K562 (cell line): ENCODE results near the gene LCN12. TPM values are rescaled to one million over a fixed set of nuclear protein-coding genes. Genes with fewer than 3 reads are reported as not detected.
A peak's percentile ranks its signal among the peaks of the same experiment; 100 is the strongest.

Experiments
- ATAC-seq: fragments of 200-7000 bp; cut with Tn5 transposase; 3 replicates; pipeline ENCODE4 v1.9.1; 2020; ENCODE audit warnings: moderate library complexity
- BruUV-seq: library from RNA; stranded (reverse); fragments of 400-500 nt; replicated peaks from 2 replicates; lab custom pipeline; 2021; lab: Mats Ljungman, UMichigan
- CTCF ChIA-PET: fragments of 300-600 bp; formaldehyde crosslinking; extraction: SDS; loops from one replicate; lab custom pipeline; 2021; ENCODE audit warnings: low intra/inter-chr PET ratio; lab: Yijun Ruan, JAX
- POLR2A ChIA-PET: fragments of 300-600, 350-650 bp; sonication (Branson Sonifier 250); formaldehyde crosslinking; extraction: SDS; loops from one replicate; lab custom pipeline; 2021; ENCODE audit warnings: antibody characterized with exemption, inconsistent platforms; lab: Yijun Ruan, JAX
- DNase-seq, 4 experiments: peaks; one replicate each; pipeline versions ENCODE4 v3.0.0 to v3.0.0-alpha.2; 2011 to 2018; ENCODE audit warnings: low spot score in 3 of 4, mixed read lengths in 3 of 4; ENCODE audit errors: extremely low read depth in 1 of 4
- FAIRE-seq: peaks from 2 replicates; lab custom pipeline; 2011; peaks lifted over from hg19 to GRCh38; lab: Jason Lieb, UNC
- H2AFZ ChIP-seq: 2 replicates; pipeline ENCODE4 v1.6.0; 2011; ENCODE audit warnings: low read depth, low read length, control low read depth, inconsistent platforms
- H3K27ac ChIP-seq: fragments of 200-600 bp; 3 replicates; pipeline ENCODE4 v1.8.0; 2011; ENCODE audit warnings: low read depth, mild to moderate bottlenecking, control low read depth, inconsistent platforms, low read length, moderate library complexity, mixed read lengths; ENCODE audit errors: extremely low read depth
- H3K27me3 ChIP-seq, 2 experiments: fragments of 300-600 bp in 1 of 2; 2 replicates in 1 of 2; 3 replicates in 1 of 2; pipeline versions ENCODE4 v1.6.0 to v1.8.0; 2011; ENCODE audit warnings: inconsistent platforms in 2 of 2, low read length in 2 of 2, mild to moderate bottlenecking in 1 of 2, mixed read lengths in 1 of 2, moderate library complexity in 1 of 2; ENCODE audit not compliant: control insufficient read depth in 2 of 2, insufficient read depth in 2 of 2
- H3K36me3 ChIP-seq: fragments of 300-600 bp; 3 replicates; pipeline ENCODE4 v1.8.0; 2011; ENCODE audit warnings: mild to moderate bottlenecking, low read length, inconsistent platforms; ENCODE audit not compliant: control insufficient read depth, insufficient read depth
- H3K4me1 ChIP-seq, 2 experiments: fragments of 200-600 bp in 1 of 2; replicated peaks in 1 of 2; 2 replicates in 1 of 2; 3 replicates in 1 of 2; pipeline versions ENCODE4 v1.5.1 to v1.8.0; 2011; ENCODE audit warnings: inconsistent platforms in 2 of 2, low read length in 2 of 2, mild to moderate bottlenecking in 1 of 2, mixed read lengths in 1 of 2, moderate library complexity in 1 of 2; ENCODE audit not compliant: control insufficient read depth in 2 of 2, insufficient read depth in 2 of 2
- H3K4me2 ChIP-seq: 2 replicates; pipeline ENCODE4 v1.6.1; 2011; ENCODE audit warnings: low read length, control low read depth, inconsistent platforms, mixed read lengths; ENCODE audit not compliant: insufficient read depth
- H3K4me3 ChIP-seq: fragments of 200-600 bp; sonication (generic), shearing (Covaris generic); 2 replicates; pipeline ENCODE4 v1.5.1; 2016; ENCODE audit warnings: control low read depth, inconsistent platforms
- H3K79me2 ChIP-seq: fragments of 200-600 bp; 3 replicates; pipeline ENCODE4 v1.8.0; 2011; ENCODE audit warnings: low read length, inconsistent platforms; ENCODE audit not compliant: control insufficient read depth, insufficient read depth
- H3K9ac ChIP-seq, 2 experiments: 2 replicates each; pipeline versions ENCODE4 v1.6.0 to v1.6.1; 2011; ENCODE audit warnings: low read depth in 2 of 2, low read length in 2 of 2, control low read depth in 1 of 2, inconsistent platforms in 1 of 2, mild to moderate bottlenecking in 1 of 2, mixed read lengths in 1 of 2; ENCODE audit not compliant: insufficient read depth in 1 of 2
- H3K9me1 ChIP-seq: one replicate; pipeline ENCODE4 v1.6.0; 2011; ENCODE audit warnings: inconsistent platforms, mild to moderate bottlenecking, low read length, moderate library complexity; ENCODE audit not compliant: control insufficient read depth, insufficient read depth
- H3K9me3 ChIP-seq: replicated peaks from 2 replicates; pipeline ENCODE4 v1.5.1; 2011; ENCODE audit warnings: low read depth, low read length, inconsistent platforms; ENCODE audit not compliant: control insufficient read depth, insufficient read depth
- H4K20me1 ChIP-seq: replicated peaks from 2 replicates; pipeline ENCODE4 v1.6.1; 2011; ENCODE audit warnings: low read length, inconsistent platforms, mixed read lengths; ENCODE audit not compliant: control insufficient read depth, insufficient read depth
- ATF3 ChIP-seq, 2 experiments: fragments of 450-650 bp in 1 of 2; sonication (generic) in 1 of 2; formaldehyde crosslinking in 1 of 2; IDR thresholded peaks in 1 of 2; conservative IDR thresholded peaks in 1 of 2; 2 replicates each; pipeline versions ENCODE4 v1.6.1 to v1.8.1; 2016 to 2023; ENCODE audit warnings: mild to moderate bottlenecking in 2 of 2, moderate library complexity in 2 of 2, inconsistent platforms in 1 of 2, missing genetic modification reagents in 1 of 2
- CBX1 ChIP-seq: sonication (generic); IDR thresholded peaks from 2 replicates; pipeline ENCODE4 v1.6.1; 2016; ENCODE audit warnings: antibody characterized with exemption, low read depth, mild to moderate bottlenecking
- ESRRA ChIP-seq: fragments of 450-650 bp; IDR thresholded peaks from 2 replicates; pipeline ENCODE4 v1.6.1; 2014; ENCODE audit warnings: low read depth, mild to moderate bottlenecking, moderate library complexity, borderline replicate concordance
- FOXK2 ChIP-seq, 2 experiments: fragments of 450-650 bp; IDR thresholded peaks in 1 of 2; conservative IDR thresholded peaks in 1 of 2; 2 replicates each; pipeline ENCODE4 v1.6.1; 2016; ENCODE audit warnings: low read depth in 2 of 2, mild to moderate bottlenecking in 1 of 2
- MYNN ChIP-seq, 2 experiments: sonication (generic); formaldehyde crosslinking in 1 of 2; IDR thresholded peaks; 2 replicates each; pipeline versions ENCODE4 v1.5.0 to v1.6.1; 2016 to 2020; ENCODE audit warnings: antibody characterized with exemption in 1 of 2, missing genetic modification reagents in 1 of 2
- NFIC ChIP-seq: fragments of 450-650 bp; IDR thresholded peaks from 2 replicates; pipeline ENCODE4 v1.6.1; 2017; ENCODE audit warnings: mild to moderate bottlenecking, inconsistent platforms
- NFYB ChIP-seq: IDR thresholded peaks from 2 replicates; pipeline ENCODE4 v1.6.1; 2011; ENCODE audit warnings: mild to moderate bottlenecking, moderate library complexity; ENCODE audit not compliant: insufficient read length; ENCODE audit errors: extremely low read depth
- RBM39 ChIP-seq: fragments of 200-400 bp; formaldehyde crosslinking; optimal IDR thresholded peaks from 2 replicates; pipeline ENCODE3; 2018; ENCODE audit warnings: low read depth, low read length
- SMAD1 ChIP-seq: fragments of 150-350 bp; IDR thresholded peaks from 2 replicates; pipeline ENCODE4 v1.6.1; 2014; ENCODE audit warnings: low read length, low read depth; ENCODE audit not compliant: partially characterized antibody
- SMARCA4 ChIP-seq: fragments of 450-650 bp; IDR thresholded peaks from 2 replicates; pipeline ENCODE4 v1.6.1; 2016
- ZBTB7A ChIP-seq: IDR thresholded peaks from 2 replicates; pipeline ENCODE4 v1.6.1; 2011; ENCODE audit warnings: low read depth, mild to moderate bottlenecking, low read length, moderate library complexity, borderline replicate concordance; ENCODE audit not compliant: control insufficient read depth
- ZFP36 ChIP-seq: fragments of 150-350 bp; IDR thresholded peaks from 2 replicates; pipeline ENCODE4 v1.6.1; 2018; ENCODE audit warnings: low read length, low read depth; ENCODE audit not compliant: partially characterized antibody
- ZFP91 ChIP-seq: sonication (generic); formaldehyde crosslinking; IDR thresholded peaks from 2 replicates; pipeline ENCODE4 v1.8.0; 2022; ENCODE audit warnings: mild to moderate bottlenecking, missing genetic modification reagents
- ZNF347 ChIP-seq: fragments of 450-650 bp; formaldehyde crosslinking; IDR thresholded peaks from 2 replicates; pipeline ENCODE4 v1.4.0; 2020; ENCODE audit warnings: low read depth, mild to moderate bottlenecking, moderate library complexity
- ZNF561 ChIP-seq: fragments of 450-650 bp; formaldehyde crosslinking; conservative IDR thresholded peaks from 2 replicates; pipeline ENCODE4 v1.4.0; 2020; ENCODE audit warnings: mild to moderate bottlenecking, moderate library complexity
- ZNF644 ChIP-seq: fragments of 200-800 bp; sonication (Bioruptor generic); IDR thresholded peaks from 2 replicates; pipeline ENCODE4 v1.6.1; 2016; ENCODE audit warnings: low read depth, missing genetic modification characterization, missing compliant biosample characterization
- ZSCAN29 ChIP-seq: fragments of 450-650 bp; IDR thresholded peaks from 2 replicates; pipeline ENCODE4 v1.6.1; 2017
- WGBS: fragments of 100-300 bp; shearing (Covaris generic); methylation state at CpG from one replicate; pipeline ENCODE4 v1.1.6; 2016; ENCODE audit warnings: low coverage, mixed read lengths; ENCODE audit not compliant: insufficient coverage; ENCODE audit errors: missing lambda C conversion rate; 5-methylcytosine and 5-hydroxymethylcytosine counted together
- in situ Hi-C: fragments of 300-500 bp; cut with MboI; formaldehyde crosslinking; loops from 4 replicates; pipeline ENCODE4 v1.15.0; 2018; ENCODE audit warnings: inconsistent platforms, mixed read lengths
- intact Hi-C: fragments of 100-400 bp; cut with micrococcal nuclease; formaldehyde crosslinking; loops from 2 replicates; pipeline ENCODE4 v1.14.2; 2022
- polyA plus RNA-seq, 8 experiments: library from polyadenylated mRNA; depleted of rRNA in 4 of 8; stranded (reverse) in 5 of 8; unstranded in 3 of 8; fragments of >200 nt; fragmentation: Nextera tagmentation in 2 of 8; fragmentation: Illumina TruSeq in 1 of 8; extraction: Ambion mirVana in 2 of 8; extraction: Trizol in 1 of 8; gene quantifications; 2 replicates each; pipeline versions ENCODE4 v1.2.1 to v1.2.3, GENCODE V29; 2011 to 2014; ENCODE audit warnings: inconsistent platforms in 1 of 8, missing spikeins in 1 of 8
- total RNA-seq, 7 experiments: library from RNA; depleted of rRNA in 6 of 7; stranded (reverse); fragments of >200 nt in 6 of 7; fragmentation: Illumina TruSeq in 2 of 7; extraction: Trizol in 2 of 7; gene quantifications; 2 replicates each; pipeline versions ENCODE4 v1.2.1 to v1.2.3, GENCODE V29; 2011 to 2021; ENCODE audit warnings: low replicate concordance in 1 of 7

Gene LCN12
- total and polyA plus RNA-seq, 9 of the 15 experiments (the other 6 are each of a cell fraction or from before 2014, with no cell fraction given), result 0.05 TPM; not detected in 8

- in situ Hi-C loops (no loop called here), intact Hi-C loops (no loop called here)
- H3K27ac ChIP-seq, result peak overlapping the region; percentile 34; the same call in 1 of the 3 replicates
- peak overlapping the region; percentile 64; the same call in 1 of the 2 replicates for H3K4me2 ChIP-seq
- no peaks in the 10 kb centered on the region for H3K9me1 ChIP-seq
- CTCF ChIA-PET, result no interaction called here
- POLR2A ChIA-PET, result interaction anchor here (0.6 to 1.3 kb wide), 5 partner anchors 9 to 223 kb away, joined by 3 to 8 read pairs (median 3); no protein-coding TSS in a partner anchor
- 12% methylated on average over 4 of the region's 12 CpGs for WGBS
- peak; percentile 26 for FAIRE-seq
- no peak; the same call in 2 of the 3 replicates for ATAC-seq
- H3K36me3 ChIP-seq, result peaks cover 22% of the 10 kb centered on the region; the same call in 1 of the 3 replicates
- H4K20me1 ChIP-seq, result no peaks in the 10 kb centered on the region
- H3K79me2 ChIP-seq, result peaks cover 18% of the 10 kb centered on the region
- H3K4me1 ChIP-seq, result peaks cover 32 to 74% of the 10 kb centered on the region in 2 experiments
- H3K9me3 ChIP-seq, result peaks cover 5% of the 10 kb centered on the region
- H2AFZ ChIP-seq, result no peak overlapping the region
- H3K9ac ChIP-seq, result peak overlapping the region in 1 of 2 experiments; percentile 88; a peak in 3 of 4 replicates
- 0 out of 2 replicates have a peak overlapping the region, but pooled peaks have one; percentile 26 for H3K4me3 ChIP-seq
- no peaks in the 10 kb centered on the region for H3K27me3 ChIP-seq
- BruUV-seq, result no TSS peak
- DNase-seq, result peak in 1 of 4 experiments; percentile 45
- TF ChIP-seq ATF3 (IDR thresholded peaks at IDR 0.05) (no peak), ATF3 (CRISPR knock-in tag; conservative IDR thresholded peaks at IDR 0.05) (no peak), ZNF644 (tag) (no peak), ZFP36 (no peak), ZBTB7A (peak; percentile 27; the same call in 1 of the 2 replicates), ZSCAN29 (no peak), SMAD1 (no peak), NFYB (no peak), ZNF347 (no peak), FOXK2 (conservative IDR thresholded peaks at IDR 0.05 in 1 of 2, IDR thresholded peaks at IDR 0.05 in 1 of 2; ENCODE audit: low read depth in 2 of 2) (no peak), NFIC (peak; percentile 22; the same call in 1 of the 2 replicates), ZFP91 (CRISPR knock-in tag) (no peak), ESRRA (no peak), ZNF561 (CRISPR knock-in tag) (no peak), SMARCA4 (no peak), RBM39 (no peak), MYNN (IDR thresholded peaks at IDR 0.05) (peak; percentile 19; the same call in 1 of the 2 replicates), MYNN (CRISPR knock-in tag; IDR thresholded peaks at IDR 0.05) (no peak), CBX1 (0 out of 2 replicates have a peak, but pooled peaks have one; percentile 6)
Observed at GRCh38 chr9:136995772-136996311, 43.8 kb downstream of the LCN12 start.
